Measurements from ENCODE around the gene RSAD2. TPM values are rescaled to one million over a fixed set of nuclear protein-coding genes. Genes with fewer than 3 reads are reported as not detected.
"Not testable (repeated sequence)": the region's sequence is repeated elsewhere in the genome, so short reads cannot be mapped to it uniquely, and the experiment has no call there.

The RSAD2 gene
- total RNA-seq, 1 donor from 2014 or later: 1.0 TPM

DNA sequence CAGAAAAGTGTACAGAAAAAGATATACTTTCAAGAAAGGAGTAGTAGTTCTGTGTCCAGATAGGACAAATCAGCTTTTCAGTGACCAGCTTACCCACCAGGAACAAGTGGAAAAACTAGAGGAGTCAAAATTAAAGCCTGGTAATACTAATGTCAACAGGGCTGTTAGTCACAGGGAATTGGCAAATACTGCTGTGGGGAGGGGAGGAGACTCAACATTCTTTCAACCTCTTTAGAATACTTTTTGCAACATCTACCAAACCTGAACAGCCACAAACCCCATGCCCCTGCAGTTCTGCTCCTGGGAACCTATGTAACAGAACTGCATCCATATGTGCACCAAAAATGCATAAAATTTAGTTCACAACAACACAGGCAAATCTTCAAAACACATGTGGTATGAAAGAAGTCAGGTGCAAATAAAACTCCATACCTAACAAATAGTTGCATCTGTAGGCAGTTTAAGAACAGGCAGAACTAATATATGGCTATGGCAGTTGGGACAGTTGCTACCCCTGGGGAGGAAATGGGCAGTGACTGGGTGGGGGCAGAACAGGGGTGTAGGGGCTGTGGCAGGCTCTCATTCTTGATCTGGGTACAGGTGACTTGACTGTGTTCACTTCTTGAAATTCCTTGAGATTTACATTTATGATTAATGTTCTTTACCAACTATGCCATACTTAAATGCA lies 21.6 kb upstream of the RSAD2 start:
- Mint-ChIP-seq H3K4me1 (no peaks in the 10 kb centered on the region), H3K4me3 (no peak overlapping the region), H3K27me3 (ENCODE audit: low read depth) (no peaks in the 10 kb centered on the region), H3K27ac (ENCODE audit: unreplicated experiment) (no peak overlapping the region), H3K36me3 (ENCODE audit: low read depth) (peaks cover 30% of the 10 kb centered on the region), H3K9me3 (peaks cover 11% of the 10 kb centered on the region)
- no peak for DNase-seq (ENCODE audit: low read depth, low spot score)
- TF ChIP-seq, protein P1, sequence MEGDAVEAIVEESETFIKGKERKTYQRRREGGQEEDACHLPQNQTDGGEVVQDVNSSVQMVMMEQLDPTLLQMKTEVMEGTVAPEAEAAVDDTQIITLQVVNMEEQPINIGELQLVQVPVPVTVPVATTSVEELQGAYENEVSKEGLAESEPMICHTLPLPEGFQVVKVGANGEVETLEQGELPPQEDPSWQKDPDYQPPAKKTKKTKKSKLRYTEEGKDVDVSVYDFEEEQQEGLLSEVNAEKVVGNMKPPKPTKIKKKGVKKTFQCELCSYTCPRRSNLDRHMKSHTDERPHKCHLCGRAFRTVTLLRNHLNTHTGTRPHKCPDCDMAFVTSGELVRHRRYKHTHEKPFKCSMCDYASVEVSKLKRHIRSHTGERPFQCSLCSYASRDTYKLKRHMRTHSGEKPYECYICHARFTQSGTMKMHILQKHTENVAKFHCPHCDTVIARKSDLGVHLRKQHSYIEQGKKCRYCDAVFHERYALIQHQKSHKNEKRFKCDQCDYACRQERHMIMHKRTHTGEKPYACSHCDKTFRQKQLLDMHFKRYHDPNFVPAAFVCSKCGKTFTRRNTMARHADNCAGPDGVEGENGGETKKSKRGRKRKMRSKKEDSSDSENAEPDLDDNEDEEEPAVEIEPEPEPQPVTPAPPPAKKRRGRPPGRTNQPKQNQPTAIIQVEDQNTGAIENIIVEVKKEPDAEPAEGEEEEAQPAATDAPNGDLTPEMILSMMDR (conservative IDR thresholded peaks at IDR 0.05): no peak

DNA sequence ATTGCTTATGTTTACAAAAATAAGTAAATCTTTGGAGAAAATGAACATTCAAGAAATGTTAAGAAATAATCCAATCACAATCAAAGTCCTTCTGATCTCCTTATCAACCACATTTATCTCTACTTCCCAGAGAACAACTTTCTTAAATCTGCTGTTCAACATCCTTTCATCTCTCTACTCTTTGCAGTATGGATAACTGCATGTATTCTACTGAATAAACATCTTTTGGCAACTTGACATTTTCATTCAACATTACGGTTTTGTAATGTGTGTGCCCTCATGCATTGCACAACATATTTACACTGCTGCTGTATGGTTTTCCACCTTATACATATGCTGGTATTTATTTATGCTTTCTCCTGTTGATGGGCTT lies 21.0 kb upstream of the RSAD2 start:
- no peak for DNase-seq (ENCODE audit: low read depth, low spot score)
- H3K36me3 Mint-ChIP-seq (ENCODE audit: low read depth): peaks cover 33% of the 10 kb centered on the region
- no peaks in the 10 kb centered on the region for H3K4me1 Mint-ChIP-seq
- no peak overlapping the region for H3K27ac Mint-ChIP-seq (ENCODE audit: unreplicated experiment)
- no peak overlapping the region for H3K4me3 Mint-ChIP-seq
- H3K9me3 Mint-ChIP-seq: peaks cover 11% of the 10 kb centered on the region
- TF ChIP-seq, protein P1 (conservative IDR thresholded peaks at IDR 0.05): no peak
- no peaks in the 10 kb centered on the region for H3K27me3 Mint-ChIP-seq (ENCODE audit: low read depth)

DNA sequence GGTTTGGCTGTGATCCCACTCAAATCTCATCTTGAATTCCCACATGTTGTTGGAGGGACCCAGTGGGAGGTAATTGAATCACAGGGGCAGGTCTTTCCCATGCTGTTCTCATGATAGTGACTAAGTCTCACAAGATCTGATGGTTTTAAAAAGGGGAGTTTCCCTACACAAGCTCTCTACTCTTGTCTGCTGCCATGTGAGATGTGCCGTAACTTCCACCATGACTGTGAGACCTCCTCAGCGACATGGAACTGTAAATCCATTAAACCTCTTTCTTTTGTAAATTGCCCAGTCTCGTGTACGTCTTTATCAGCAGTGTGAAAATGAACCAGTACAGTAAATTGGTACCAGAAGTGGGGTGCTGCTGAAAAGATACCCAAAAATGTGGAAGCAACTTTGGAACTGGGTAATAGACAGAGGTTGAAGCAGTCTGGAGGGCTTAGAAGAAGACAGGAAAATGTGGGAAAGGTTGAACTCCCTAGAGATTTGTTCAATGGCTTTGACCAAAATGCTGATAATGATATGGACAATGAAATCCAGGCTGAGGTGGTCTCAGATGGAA lies 19.0 kb upstream of the RSAD2 start:
- not testable (repeated sequence) for H3K4me3 Mint-ChIP-seq; H3K4me1 Mint-ChIP-seq; DNase-seq (ENCODE audit: low read depth, low spot score); H3K27ac Mint-ChIP-seq (ENCODE audit: unreplicated experiment); H3K27me3 Mint-ChIP-seq (ENCODE audit: low read depth)
- Mint-ChIP-seq H3K36me3 (ENCODE audit: low read depth) (peaks cover 39% of the 10 kb centered on the region), H3K9me3 (peaks cover 11% of the 10 kb centered on the region)

DNA sequence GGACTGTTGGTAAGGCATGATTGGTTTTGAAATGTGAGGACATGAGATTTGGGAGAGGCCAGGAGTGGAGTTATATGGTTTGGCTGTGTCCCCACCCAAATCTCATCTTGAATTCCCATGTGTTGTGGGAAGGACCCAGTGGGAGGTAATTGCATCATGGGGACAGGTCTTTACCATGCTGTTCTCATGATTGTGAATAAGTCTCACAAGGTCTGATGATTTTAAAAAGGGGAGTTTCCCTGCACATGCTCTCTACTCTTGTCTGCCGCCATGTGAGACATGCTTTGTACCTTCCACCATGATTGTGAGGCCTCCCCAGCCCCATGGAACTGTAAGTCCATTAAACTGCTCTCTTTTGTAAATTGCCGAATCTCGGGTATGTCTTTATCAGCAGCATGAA lies 17.3 kb upstream of the RSAD2 start:
- DNase-seq (ENCODE audit: low read depth, low spot score): no peak
- H3K4me3 Mint-ChIP-seq: no peak overlapping the region
- peaks cover 11% of the 10 kb centered on the region for H3K9me3 Mint-ChIP-seq
- peaks cover 3% of the 10 kb centered on the region for H3K4me1 Mint-ChIP-seq
- H3K36me3 Mint-ChIP-seq (ENCODE audit: low read depth): peaks cover 36% of the 10 kb centered on the region
- TF ChIP-seq, protein P1 (conservative IDR thresholded peaks at IDR 0.05): no peak
- peaks cover 6% of the 10 kb centered on the region for H3K27me3 Mint-ChIP-seq (ENCODE audit: low read depth)
- H3K27ac Mint-ChIP-seq (ENCODE audit: unreplicated experiment): no peak overlapping the region

DNA sequence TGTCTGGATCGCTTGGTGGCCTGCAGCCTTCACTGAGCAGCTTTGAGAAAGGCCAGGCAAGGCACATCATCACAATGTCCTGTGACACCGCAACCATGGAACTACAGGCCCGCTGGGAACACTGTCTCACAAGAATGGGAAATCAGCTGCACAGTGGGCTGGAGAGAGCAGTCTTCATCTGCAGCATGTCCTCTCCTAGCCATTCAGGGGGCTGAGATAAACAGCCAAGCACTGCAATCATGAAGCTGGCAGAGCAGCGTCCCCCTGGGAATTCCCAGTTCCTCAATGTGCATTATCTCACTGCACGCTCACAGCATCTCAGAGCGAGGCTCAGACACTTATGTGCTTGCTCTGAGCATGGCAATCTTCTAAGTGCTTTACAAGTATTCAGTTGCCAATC lies 13.8 kb upstream of the RSAD2 start:
- Mint-ChIP-seq H3K27ac (ENCODE audit: unreplicated experiment) (no peak overlapping the region), H3K9me3 (peaks cover 4% of the 10 kb centered on the region), H3K4me1 (peaks cover 9% of the 10 kb centered on the region), H3K36me3 (ENCODE audit: low read depth) (peaks cover 24% of the 10 kb centered on the region), H3K4me3 (no peak overlapping the region), H3K27me3 (ENCODE audit: low read depth) (peaks cover 12% of the 10 kb centered on the region)
- DNase-seq (ENCODE audit: low read depth, low spot score): no peak
- TF ChIP-seq, protein P1 (conservative IDR thresholded peaks at IDR 0.05): no peak

DNA sequence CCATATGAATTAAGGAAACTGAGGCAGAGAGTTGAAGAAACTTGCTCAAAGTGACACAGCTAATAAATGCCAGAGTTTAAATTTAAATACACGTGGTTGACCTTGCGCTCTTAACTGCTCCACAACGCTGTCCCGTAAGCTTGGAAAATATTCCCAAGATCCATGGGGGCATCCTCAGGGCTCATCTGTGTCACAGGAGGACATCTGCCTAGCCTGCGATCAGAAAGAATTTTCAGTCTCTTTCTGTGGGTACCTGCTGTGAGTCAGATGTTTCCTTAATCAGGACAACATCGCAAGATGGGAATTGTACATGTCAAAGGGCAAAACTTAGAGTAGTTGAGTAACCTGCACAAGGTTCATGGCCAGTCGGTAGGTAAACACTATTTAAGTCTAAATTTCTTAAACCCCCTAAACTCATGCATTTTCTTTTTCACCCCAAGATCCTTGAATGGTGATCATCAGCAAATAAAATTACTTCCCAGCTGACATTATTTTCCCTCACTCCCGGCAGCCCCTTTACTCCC lies 13.3 kb upstream of the RSAD2 start:
- Mint-ChIP-seq H3K4me3 (peak overlapping the region; percentile 62), H3K36me3 (ENCODE audit: low read depth) (peaks cover 19% of the 10 kb centered on the region), H3K4me1 (peaks cover 9% of the 10 kb centered on the region), H3K27ac (ENCODE audit: unreplicated experiment) (no peak overlapping the region), H3K27me3 (ENCODE audit: low read depth) (peaks cover 12% of the 10 kb centered on the region), H3K9me3 (peaks cover 2% of the 10 kb centered on the region)
- TF ChIP-seq, protein P1 (conservative IDR thresholded peaks at IDR 0.05): no peak
- no peak for DNase-seq (ENCODE audit: low read depth, low spot score)
